IMR-90 (cell line): ENCODE data around the gene COL9A2. TPM values are rescaled to one million over a fixed set of nuclear protein-coding genes. Genes with fewer than 3 reads are reported as not detected.

Experiments used
- ATAC-seq: fragments of 200-7000 bp; cut with Tn5 transposase; 2 replicates; pipeline ENCODE4 v1.9.1; 2020; ENCODE audit warnings: low read depth, mild to moderate bottlenecking, moderate library complexity
- BruUV-seq: library from RNA; stranded (reverse); fragments of 400-500 nt; replicated peaks from 2 replicates; lab custom pipeline; 2021; lab: Mats Ljungman, UMichigan
- CTCF ChIA-PET: fragments of 300-600 bp; formaldehyde crosslinking; extraction: SDS; loops from one replicate; lab custom pipeline; 2021; ENCODE audit warnings: antibody characterized with exemption; lab: Yijun Ruan, JAX
- POLR2A ChIA-PET: fragments of 300-600 bp; sonication (Branson Sonifier 250); formaldehyde crosslinking; loops from one replicate; lab custom pipeline; 2022; ENCODE audit warnings: antibody characterized with exemption; ENCODE audit not compliant: unreplicated experiment; lab: Charles Lee
- DNase-seq: peaks from one replicate; pipeline ENCODE4 v3.0.0; 2013
- H2AFZ ChIP-seq: replicated peaks from 2 replicates; pipeline ENCODE3; 2013; ENCODE audit warnings: low read length, mild to moderate bottlenecking; ENCODE audit not compliant: poor library complexity
- H2AK5ac ChIP-seq: 2 replicates; pipeline ENCODE4 v1.6.1; 2013; ENCODE audit warnings: low read depth, low read length, inconsistent platforms
- H2AK9ac ChIP-seq: replicated peaks from 2 replicates; pipeline ENCODE3; 2013; ENCODE audit warnings: mild to moderate bottlenecking, low read depth, low read length, moderate library complexity; ENCODE audit not compliant: poor library complexity
- H2BK120ac ChIP-seq: 2 replicates; pipeline ENCODE4 v1.6.1; 2013; ENCODE audit warnings: low read depth, low read length, inconsistent platforms
- H2BK15ac ChIP-seq: 3 replicates; pipeline ENCODE4 v1.6.1; 2013; ENCODE audit warnings: low read depth, low read length, inconsistent platforms
- H2BK20ac ChIP-seq: 2 replicates; pipeline ENCODE4 v1.6.1; 2013; ENCODE audit warnings: low read depth, mild to moderate bottlenecking, inconsistent platforms, low read length, moderate library complexity
- H2BK5ac ChIP-seq: 2 replicates; pipeline ENCODE4 v1.6.1; 2013; ENCODE audit warnings: mild to moderate bottlenecking, low read depth, low read length, inconsistent platforms; ENCODE audit not compliant: poor library complexity, severe bottlenecking
- H3K14ac ChIP-seq: replicated peaks from 2 replicates; pipeline ENCODE4 v1.6.1; 2013; ENCODE audit warnings: low read depth, low read length, inconsistent platforms
- H3K18ac ChIP-seq: 2 replicates; pipeline ENCODE4 v1.6.1; 2013; ENCODE audit warnings: low read depth, low read length, control low read depth
- H3K23ac ChIP-seq: 2 replicates; pipeline ENCODE4 v1.6.1; 2013; ENCODE audit warnings: low read depth, low read length, inconsistent platforms
- H3K27ac ChIP-seq: 2 replicates; pipeline ENCODE4 v1.5.1; 2013; ENCODE audit warnings: mild to moderate bottlenecking, control low read depth, low read length; ENCODE audit not compliant: insufficient read depth
- H3K27me3 ChIP-seq: 2 replicates; pipeline ENCODE4 v1.6.1; 2013; ENCODE audit warnings: low read length; ENCODE audit not compliant: control insufficient read depth, insufficient read depth
- H3K36me3 ChIP-seq: 2 replicates; pipeline ENCODE4 v1.6.1; 2013; ENCODE audit warnings: low read length, mixed read lengths; ENCODE audit not compliant: control insufficient read depth, insufficient read depth
- H3K4ac ChIP-seq: 2 replicates; pipeline ENCODE4 v1.6.1; 2013; ENCODE audit warnings: low read depth, low read length, inconsistent platforms
- H3K4me1 ChIP-seq: 2 replicates; pipeline ENCODE4 v1.6.1; 2013; ENCODE audit warnings: low read length, mixed read lengths; ENCODE audit not compliant: control insufficient read depth, insufficient read depth
- H3K4me2 ChIP-seq: 2 replicates; pipeline ENCODE4 v1.6.1; 2013; ENCODE audit warnings: low read depth, mild to moderate bottlenecking, control low read depth, low read length, moderate library complexity
- H3K4me3 ChIP-seq: 2 replicates; pipeline ENCODE4 v1.5.1; 2013; ENCODE audit warnings: low read depth, mild to moderate bottlenecking, control low read depth, low read length, moderate library complexity; ENCODE audit not compliant: insufficient read depth
- H3K56ac ChIP-seq: 2 replicates; pipeline ENCODE4 v1.6.1; 2013; ENCODE audit warnings: low read length, inconsistent platforms; ENCODE audit not compliant: insufficient read depth; ENCODE audit errors: extremely low read depth
- H3K79me1 ChIP-seq, 2 experiments: 2 replicates each; pipeline ENCODE4 v1.6.1; 2013; ENCODE audit warnings: low read length in 2 of 2, inconsistent platforms in 1 of 2, low read depth in 1 of 2
- H3K9ac ChIP-seq: 2 replicates; pipeline ENCODE4 v1.6.1; 2013; ENCODE audit warnings: low read depth, low read length, control low read depth
- H3K9me1 ChIP-seq: 2 replicates; pipeline ENCODE4 v1.6.1; 2013; ENCODE audit warnings: low read length, inconsistent platforms; ENCODE audit not compliant: insufficient read depth
- H3K9me3 ChIP-seq: 2 replicates; pipeline ENCODE4 v1.6.1; 2013; ENCODE audit warnings: low read length; ENCODE audit not compliant: control insufficient read depth, insufficient read depth
- H4K20me1 ChIP-seq: 2 replicates; pipeline ENCODE4 v1.6.1; 2013; ENCODE audit warnings: low read length, inconsistent platforms; ENCODE audit not compliant: insufficient read depth
- H4K5ac ChIP-seq: 2 replicates; pipeline ENCODE4 v1.6.1; 2013; ENCODE audit warnings: mild to moderate bottlenecking, low read depth, low read length, control low read depth
- H4K8ac ChIP-seq, 2 experiments: 2 replicates each; pipeline ENCODE4 v1.6.1; 2013; ENCODE audit warnings: low read depth in 2 of 2, low read length in 2 of 2, control low read depth in 1 of 2, inconsistent platforms in 1 of 2
- H4K91ac ChIP-seq: 2 replicates; pipeline ENCODE4 v1.6.1; 2013; ENCODE audit warnings: low read depth, low read length, inconsistent platforms; ENCODE audit not compliant: insufficient read depth
- BHLHE40 ChIP-seq: fragments of 150-350 bp; IDR thresholded peaks from 2 replicates; pipeline ENCODE4 v1.6.1; 2016; ENCODE audit warnings: mild to moderate bottlenecking, low read depth, low read length
- CEBPB ChIP-seq: IDR thresholded peaks from 2 replicates; pipeline ENCODE4 v1.6.1; 2012; ENCODE audit warnings: low read depth, low read length, improper control_type of control experiment
- CHD1 ChIP-seq: IDR thresholded peaks from 2 replicates; pipeline ENCODE4 v1.6.1; 2012; ENCODE audit warnings: low read depth, low read length, improper control_type of control experiment
- CTCF ChIP-seq: conservative IDR thresholded peaks from 2 replicates; pipeline ENCODE4 v1.5.1; 2012; ENCODE audit warnings: mild to moderate bottlenecking, low read depth, low read length, improper control_type of control experiment
- FOS ChIP-seq: fragments of 150-350 bp; IDR thresholded peaks from 2 replicates; pipeline ENCODE4 v1.6.1; 2016; ENCODE audit warnings: low read depth, low read length
- MAFK ChIP-seq: IDR thresholded peaks from 2 replicates; pipeline ENCODE4 v1.6.1; 2012; ENCODE audit warnings: low read depth, low read length, improper control_type of control experiment
- MAZ ChIP-seq: IDR thresholded peaks from 2 replicates; pipeline ENCODE4 v1.6.1; 2012; ENCODE audit warnings: low read depth, mild to moderate bottlenecking, low read length, improper control_type of control experiment, moderate library complexity, borderline replicate concordance
- MXI1 ChIP-seq: IDR thresholded peaks from 2 replicates; pipeline ENCODE4 v1.6.1; 2012; ENCODE audit warnings: low read depth, mild to moderate bottlenecking, low read length, moderate library complexity, borderline replicate concordance
- NFE2L2 ChIP-seq: fragments of 150-350 bp; IDR thresholded peaks from 2 replicates; pipeline ENCODE4 v1.6.1; 2016; ENCODE audit warnings: low read depth, mild to moderate bottlenecking, low read length
- POLR2A ChIP-seq: IDR thresholded peaks from 2 replicates; pipeline ENCODE4 v1.6.1; 2012; ENCODE audit warnings: mild to moderate bottlenecking, low read depth, low read length
- RCOR1 ChIP-seq: IDR thresholded peaks from 2 replicates; pipeline ENCODE4 v1.6.1; 2012; ENCODE audit warnings: mild to moderate bottlenecking, low read length, improper control_type of control experiment; ENCODE audit not compliant: insufficient replicate concordance
- RFX5 ChIP-seq: IDR thresholded peaks from 2 replicates; pipeline ENCODE4 v1.8.0; 2012; ENCODE audit warnings: low read depth, mild to moderate bottlenecking, low read length, moderate library complexity
- SMC3 ChIP-seq: fragments of 150-350 bp; IDR thresholded peaks from 2 replicates; pipeline ENCODE4 v1.6.1; 2016; ENCODE audit warnings: low read depth, mild to moderate bottlenecking, antibody characterized with exemption, low read length, moderate library complexity
- WGBS, 2 experiments: methylation state at CpG; one replicate each; pipeline versions ENCODE4 v1.1.5 to v1.1.7; 2013; ENCODE audit warnings: missing lambda C conversion rate in 2 of 2; ENCODE audit not compliant: insufficient read length in 1 of 2; ENCODE audit errors: extremely low coverage in 2 of 2; 5-methylcytosine and 5-hydroxymethylcytosine counted together
- dilution Hi-C: fragments of 300-500 bp; cut with HindIII; formaldehyde crosslinking; loops from one replicate; pipeline ENCODE4 v1.14.3; 2018; ENCODE audit warnings: low sequenced_read_pairs; ENCODE audit not compliant: unreplicated experiment
- in situ Hi-C: fragments of 300-500 bp; cut with MboI; formaldehyde crosslinking; loops from 3 replicates; pipeline ENCODE4 v1.14.3; 2019; ENCODE audit warnings: low sequenced_read_pairs, inconsistent platforms, mixed read lengths
- intact Hi-C: fragments of 100-400 bp; cut with micrococcal nuclease; formaldehyde crosslinking; loops from 2 replicates; pipeline ENCODE4 v1.10.0; 2022
- polyA plus RNA-seq, 3 experiments: library from polyadenylated mRNA; depleted of rRNA; stranded (reverse); fragments of >200 nt; gene quantifications; 2 replicates each; pipeline ENCODE4 v1.2.3, GENCODE V29; 2012; ENCODE audit warnings: low replicate concordance in 1 of 3
- total RNA-seq: library from RNA; depleted of rRNA; stranded (reverse); fragments of >200 nt; gene quantifications from 2 replicates; pipeline ENCODE4 v1.2.3, GENCODE V29; 2012
- TF ChIP-seq, protein P1 (sequence below): fragments of 150-350 bp; IDR thresholded peaks from 2 replicates; pipeline ENCODE4 v1.6.1; 2017; ENCODE audit warnings: mild to moderate bottlenecking, antibody characterized with exemption, low read length, low read depth
- TF ChIP-seq, protein P2 (sequence below): fragments of 150-350 bp; IDR thresholded peaks from 2 replicates; pipeline ENCODE4 v1.6.1; 2016; ENCODE audit warnings: low read depth, mild to moderate bottlenecking, low read length, moderate library complexity, borderline replicate concordance

The COL9A2 gene
- total and polyA plus RNA-seq, 2 of the 4 experiments (the other 2 are of a cell fraction): 0.90 to 1.6 TPM

GRCh38 chr1:40363721-40364120 is 46.6 kb upstream of the COL9A2 start:
- no peak overlapping the region for H3K23ac ChIP-seq
- dilution Hi-C loops: no loop called here
- in situ Hi-C loops: no loop called here
- intact Hi-C loops: no loop called here
- no peak overlapping the region for H3K4ac ChIP-seq
- H2BK5ac ChIP-seq: no peak overlapping the region
- 20% methylated on average over 1 of the region's 2 CpGs; no CpG with 5 or more reads in 1 of the 2 experiments for WGBS, 2 experiments
- TF ChIP-seq SMC3 (no peak), CHD1 (no peak), RFX5 (no peak), MAFK (no peak), RCOR1 (no peak), MXI1 (no peak), BHLHE40 (no peak), NFE2L2 (no peak), POLR2A (no peak), MAZ (no peak), CEBPB (no peak), CTCF (no peak), FOS (no peak)
- TF ChIP-seq, protein P1, sequence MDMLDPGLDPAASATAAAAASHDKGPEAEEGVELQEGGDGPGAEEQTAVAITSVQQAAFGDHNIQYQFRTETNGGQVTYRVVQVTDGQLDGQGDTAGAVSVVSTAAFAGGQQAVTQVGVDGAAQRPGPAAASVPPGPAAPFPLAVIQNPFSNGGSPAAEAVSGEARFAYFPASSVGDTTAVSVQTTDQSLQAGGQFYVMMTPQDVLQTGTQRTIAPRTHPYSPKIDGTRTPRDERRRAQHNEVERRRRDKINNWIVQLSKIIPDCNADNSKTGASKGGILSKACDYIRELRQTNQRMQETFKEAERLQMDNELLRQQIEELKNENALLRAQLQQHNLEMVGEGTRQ: no peak
- TF ChIP-seq, protein P2, sequence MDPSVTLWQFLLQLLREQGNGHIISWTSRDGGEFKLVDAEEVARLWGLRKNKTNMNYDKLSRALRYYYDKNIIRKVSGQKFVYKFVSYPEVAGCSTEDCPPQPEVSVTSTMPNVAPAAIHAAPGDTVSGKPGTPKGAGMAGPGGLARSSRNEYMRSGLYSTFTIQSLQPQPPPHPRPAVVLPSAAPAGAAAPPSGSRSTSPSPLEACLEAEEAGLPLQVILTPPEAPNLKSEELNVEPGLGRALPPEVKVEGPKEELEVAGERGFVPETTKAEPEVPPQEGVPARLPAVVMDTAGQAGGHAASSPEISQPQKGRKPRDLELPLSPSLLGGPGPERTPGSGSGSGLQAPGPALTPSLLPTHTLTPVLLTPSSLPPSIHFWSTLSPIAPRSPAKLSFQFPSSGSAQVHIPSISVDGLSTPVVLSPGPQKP: no peak
- no peak overlapping the region for H2BK120ac ChIP-seq
- H4K8ac ChIP-seq: no peak overlapping the region
- H3K9me3 ChIP-seq: peaks cover 4% of the 10 kb centered on the region; the same call in 1 of the 2 replicates
- H3K9me1 ChIP-seq: no peaks in the 10 kb centered on the region
- H3K4me3 ChIP-seq: no peak overlapping the region
- H4K91ac ChIP-seq: no peak overlapping the region
- CTCF ChIA-PET: interaction anchor here (0.6 to 1.6 kb wide), 4 partner anchors 10 to 220 kb away, joined by 3 to 5 read pairs (median 3); partner anchors contain the start of gene SMAP2
- no peaks in the 10 kb centered on the region for H3K4me1 ChIP-seq
- no peak overlapping the region for H3K18ac ChIP-seq
- H2AK9ac ChIP-seq: no peak overlapping the region
- H4K5ac ChIP-seq: no peak overlapping the region
- no peak overlapping the region for H3K4me2 ChIP-seq
- H3K27me3 ChIP-seq: peaks cover 11% of the 10 kb centered on the region
- no peak overlapping the region for H2AFZ ChIP-seq
- no peaks in the 10 kb centered on the region for H3K36me3 ChIP-seq
- no peaks in the 10 kb centered on the region for H4K20me1 ChIP-seq
- H3K56ac ChIP-seq: no peak overlapping the region
- ATAC-seq (no peak), DNase-seq (no peak)
- H2AK5ac ChIP-seq: no peak overlapping the region
- BruUV-seq: no TSS peak
- no peaks in the 10 kb centered on the region for H3K79me1 ChIP-seq
- POLR2A ChIA-PET: no interaction called here
- H3K14ac ChIP-seq: no peak overlapping the region
- H2BK20ac ChIP-seq: no peak overlapping the region
- no peak overlapping the region for H2BK15ac ChIP-seq
- no peak overlapping the region for H3K27ac ChIP-seq
- H3K9ac ChIP-seq: no peak overlapping the region
